Sigmoid colon (tissue), 7 donors: Measurements from ENCODE around the gene MATN4. TPM values are rescaled to one million over a fixed set of nuclear protein-coding genes. Genes with fewer than 3 reads are reported as not detected.

Experiments
- DNase-seq: peaks from one replicate; pipeline ENCODE4 v3.0.0-alpha.2; 2019
- H3K27ac ChIP-seq, 4 donors: fragments of 200-600 bp; sonication (generic); one replicate each; pipeline ENCODE4 v1.5.1; 2016 to 2019; ENCODE audit warnings: mild to moderate bottlenecking in 1 of 4
- H3K27me3 ChIP-seq, 3 donors: fragments of 200-600 bp; sonication (generic); one replicate each; pipeline ENCODE4 v1.5.1; 2019; ENCODE audit warnings: mild to moderate bottlenecking in 1 of 3
- H3K36me3 ChIP-seq, 4 donors: fragments of 200-600 bp; sonication (generic); one replicate each; pipeline ENCODE4 v1.5.1; 2016 to 2019
- H3K4me1 ChIP-seq, 4 donors: fragments of 200-600 bp; sonication (generic); one replicate each; pipeline ENCODE4 v1.5.1; 2017 to 2019
- H3K4me3 ChIP-seq, 4 donors: fragments of 200-600 bp; sonication (generic); one replicate each; pipeline ENCODE4 v1.5.1; 2017 to 2019; ENCODE audit warnings: mild to moderate bottlenecking in 2 of 4, moderate library complexity in 1 of 4
- H3K9me3 ChIP-seq, 4 donors: fragments of 200-600 bp in 3 of 4; sonication (generic) in 3 of 4; one replicate each; pipeline versions ENCODE4 v1.5.1 to v1.6.1; 2013 to 2019
- EP300 ChIP-seq, 4 donors: sonication (generic); formaldehyde crosslinking; IDR thresholded peaks; one replicate each; pipeline ENCODE4 v1.6.1; 2017; ENCODE audit warnings: antibody characterized with exemption in 4 of 4
- POLR2A ChIP-seq, 2 donors: fragments of 450-650 bp; IDR thresholded peaks; one replicate each; pipeline ENCODE4 v1.6.1; 2016; ENCODE audit warnings: antibody characterized with exemption in 2 of 2, mild to moderate bottlenecking in 2 of 2, moderate library complexity in 2 of 2
- POLR2AphosphoS5 ChIP-seq, 4 donors: sonication (generic); formaldehyde crosslinking; IDR thresholded peaks; one replicate each; pipeline ENCODE4 v1.6.1; 2017; ENCODE audit warnings: antibody characterized with exemption in 4 of 4
- WGBS, 2 donors: extraction: QIAGEN DNeasy Blood & Tissue Kit; methylation state at CpG; one replicate each; pipeline ENCODE4 v1.1.7; 2013; 5-methylcytosine and 5-hydroxymethylcytosine counted together
- intact Hi-C: fragments of 100-400 bp; cut with DNase I; formaldehyde crosslinking; loops from one replicate; pipeline ENCODE4 v1.15.1; 2023
- polyA plus RNA-seq, 3 donors: library from polyadenylated mRNA; stranded (reverse); fragments of 200-250 nt; gene quantifications; one replicate each; pipeline ENCODE4 v1.2.3, GENCODE V29; 2013
- total RNA-seq, 4 donors: library from RNA; depleted of rRNA; stranded (reverse); fragments of >200 nt; gene quantifications; one replicate each; pipeline ENCODE4 v1.1.0, GENCODE V29; 2016
- TF ChIP-seq, protein P1 (sequence below), 4 experiments: fragments of 450-650 bp in 3 of 4; fragments of 200-600 bp in 1 of 4; IDR thresholded peaks; one replicate each; pipeline ENCODE4 v1.5.1; 2016 to 2019; ENCODE audit warnings: antibody characterized with exemption in 4 of 4, mild to moderate bottlenecking in 3 of 4, moderate library complexity in 2 of 4
- donor health status: healthy with polysubstance abuse.
- donor health status: Bipolar disorder and iron deficiency.
- donor health status: healthy.

Gene MATN4
- total and polyA plus RNA-seq, 7 donors = 0.17 TPM; not detected in 6

DNA sequence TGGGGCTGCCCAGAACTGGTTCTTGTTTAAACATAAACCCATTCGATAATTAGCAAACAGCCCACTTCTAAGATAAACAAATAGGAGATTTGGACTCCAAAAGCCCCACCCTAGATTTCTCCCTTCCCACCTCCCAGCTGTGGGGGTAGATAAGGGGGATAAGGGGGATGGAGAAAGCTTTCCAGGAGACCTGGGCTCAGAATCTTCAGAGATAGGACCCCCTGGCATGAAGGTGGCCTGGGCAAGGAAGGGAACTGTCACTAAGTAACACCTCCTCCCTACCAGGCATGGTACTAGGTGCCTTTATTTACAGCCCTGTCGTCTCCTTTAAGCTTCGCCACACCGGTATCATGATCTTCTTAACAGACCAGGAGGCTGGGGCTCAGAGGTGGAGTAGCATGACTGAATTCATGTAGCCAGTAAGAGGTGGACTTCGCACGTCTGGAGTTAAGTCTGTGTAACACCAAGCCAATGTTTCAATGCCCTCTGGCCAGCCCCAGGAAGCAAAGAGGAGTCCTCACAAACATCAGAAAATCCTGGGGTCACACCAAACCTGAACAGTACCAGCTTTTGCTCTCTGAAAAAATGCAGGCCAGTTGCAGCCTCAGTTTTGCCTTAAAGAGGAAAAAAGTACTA, 35.6 kb upstream of the MATN4 start:
- Histone ChIP-seq H3K4me3 (peak overlapping the region in 3 of 4 donors; percentile 87 to 94 (median 92)), H3K36me3 (peaks cover 0 to 13% (median 0%) of the 10 kb centered on the region in 4 donors), H3K9me3 (no peaks in the 10 kb centered on the region), H3K4me1 (peaks cover 0 to 89% (median 85%) of the 10 kb centered on the region in 4 donors), H3K27ac (peak overlapping the region; percentile 94 to 99 (median 97)), H3K27me3 (no peaks in the 10 kb centered on the region)
- intact Hi-C loops = loop anchor here (2.0 to 10.0 kb wide), 3 partner anchors 15 to 2001 kb away; no protein-coding TSS in a partner anchor
- TF ChIP-seq POLR2A (IDR thresholded peaks at IDR 0.05) (no peak), POLR2AphosphoS5 (IDR thresholded peaks at IDR 0.05) (no peak), EP300 (IDR thresholded peaks at IDR 0.05) (no peak)
- TF ChIP-seq, protein P1, sequence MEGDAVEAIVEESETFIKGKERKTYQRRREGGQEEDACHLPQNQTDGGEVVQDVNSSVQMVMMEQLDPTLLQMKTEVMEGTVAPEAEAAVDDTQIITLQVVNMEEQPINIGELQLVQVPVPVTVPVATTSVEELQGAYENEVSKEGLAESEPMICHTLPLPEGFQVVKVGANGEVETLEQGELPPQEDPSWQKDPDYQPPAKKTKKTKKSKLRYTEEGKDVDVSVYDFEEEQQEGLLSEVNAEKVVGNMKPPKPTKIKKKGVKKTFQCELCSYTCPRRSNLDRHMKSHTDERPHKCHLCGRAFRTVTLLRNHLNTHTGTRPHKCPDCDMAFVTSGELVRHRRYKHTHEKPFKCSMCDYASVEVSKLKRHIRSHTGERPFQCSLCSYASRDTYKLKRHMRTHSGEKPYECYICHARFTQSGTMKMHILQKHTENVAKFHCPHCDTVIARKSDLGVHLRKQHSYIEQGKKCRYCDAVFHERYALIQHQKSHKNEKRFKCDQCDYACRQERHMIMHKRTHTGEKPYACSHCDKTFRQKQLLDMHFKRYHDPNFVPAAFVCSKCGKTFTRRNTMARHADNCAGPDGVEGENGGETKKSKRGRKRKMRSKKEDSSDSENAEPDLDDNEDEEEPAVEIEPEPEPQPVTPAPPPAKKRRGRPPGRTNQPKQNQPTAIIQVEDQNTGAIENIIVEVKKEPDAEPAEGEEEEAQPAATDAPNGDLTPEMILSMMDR (IDR thresholded peaks at IDR 0.05) = no peak
- no peak for DNase-seq
- WGBS, 2 donors = 13 to 67% methylated on average over 6 of the region's 6 CpGs

DNA sequence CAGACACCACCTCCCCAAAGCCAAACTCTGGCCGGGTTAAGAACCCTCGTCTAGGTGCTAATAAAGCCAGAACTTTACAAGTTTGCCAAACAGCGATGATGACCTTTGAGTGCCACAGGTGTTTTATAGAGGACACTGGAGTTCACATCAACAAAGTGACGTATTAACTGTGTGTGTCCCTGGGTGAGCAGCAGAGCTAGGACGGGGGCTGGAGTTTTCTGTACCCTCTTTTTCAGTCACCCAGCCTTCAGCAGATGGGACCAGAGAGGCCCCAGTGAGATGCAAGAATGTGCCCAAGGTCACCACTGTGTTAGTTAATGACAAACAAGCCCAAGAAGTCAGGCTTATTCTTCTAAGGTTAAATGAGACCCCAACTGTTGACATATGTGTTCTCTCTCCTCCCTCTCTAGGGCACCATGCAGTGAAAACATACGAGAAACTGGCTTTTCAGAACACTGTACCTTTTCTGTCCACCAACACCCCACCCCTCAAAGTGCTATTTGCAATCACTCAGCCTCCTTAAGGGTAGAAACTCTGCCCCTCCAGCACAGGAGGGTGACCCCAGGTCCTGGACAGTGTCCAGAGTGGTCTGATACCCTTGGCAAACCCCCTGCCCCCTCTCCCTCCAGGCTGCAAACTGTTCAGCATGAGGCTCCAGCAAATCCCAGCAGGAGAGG, 34.9 kb upstream of the MATN4 start:
- Histone ChIP-seq H3K36me3 (peaks cover 0 to 13% (median 0%) of the 10 kb centered on the region in 4 donors), H3K9me3 (no peaks in the 10 kb centered on the region), H3K27me3 (no peaks in the 10 kb centered on the region), H3K4me1 (peaks cover 0 to 93% (median 88%) of the 10 kb centered on the region in 4 donors), H3K4me3 (peak overlapping the region; percentile 14 to 94 (median 56)), H3K27ac (peak overlapping the region; percentile 94 to 99 (median 97))
- TF ChIP-seq EP300 (IDR thresholded peaks at IDR 0.05) (no peak), POLR2AphosphoS5 (IDR thresholded peaks at IDR 0.05) (no peak), POLR2A (IDR thresholded peaks at IDR 0.05) (no peak)
- TF ChIP-seq, protein P1 (IDR thresholded peaks at IDR 0.05) = no peak
- no peak for DNase-seq
- 13 to 60% methylated on average over 6 of the region's 6 CpGs for WGBS, 2 donors
- intact Hi-C loops = loop anchor here (10.0 kb wide), 2 partner anchors 1208 to 2002 kb away; no protein-coding TSS in a partner anchor

DNA sequence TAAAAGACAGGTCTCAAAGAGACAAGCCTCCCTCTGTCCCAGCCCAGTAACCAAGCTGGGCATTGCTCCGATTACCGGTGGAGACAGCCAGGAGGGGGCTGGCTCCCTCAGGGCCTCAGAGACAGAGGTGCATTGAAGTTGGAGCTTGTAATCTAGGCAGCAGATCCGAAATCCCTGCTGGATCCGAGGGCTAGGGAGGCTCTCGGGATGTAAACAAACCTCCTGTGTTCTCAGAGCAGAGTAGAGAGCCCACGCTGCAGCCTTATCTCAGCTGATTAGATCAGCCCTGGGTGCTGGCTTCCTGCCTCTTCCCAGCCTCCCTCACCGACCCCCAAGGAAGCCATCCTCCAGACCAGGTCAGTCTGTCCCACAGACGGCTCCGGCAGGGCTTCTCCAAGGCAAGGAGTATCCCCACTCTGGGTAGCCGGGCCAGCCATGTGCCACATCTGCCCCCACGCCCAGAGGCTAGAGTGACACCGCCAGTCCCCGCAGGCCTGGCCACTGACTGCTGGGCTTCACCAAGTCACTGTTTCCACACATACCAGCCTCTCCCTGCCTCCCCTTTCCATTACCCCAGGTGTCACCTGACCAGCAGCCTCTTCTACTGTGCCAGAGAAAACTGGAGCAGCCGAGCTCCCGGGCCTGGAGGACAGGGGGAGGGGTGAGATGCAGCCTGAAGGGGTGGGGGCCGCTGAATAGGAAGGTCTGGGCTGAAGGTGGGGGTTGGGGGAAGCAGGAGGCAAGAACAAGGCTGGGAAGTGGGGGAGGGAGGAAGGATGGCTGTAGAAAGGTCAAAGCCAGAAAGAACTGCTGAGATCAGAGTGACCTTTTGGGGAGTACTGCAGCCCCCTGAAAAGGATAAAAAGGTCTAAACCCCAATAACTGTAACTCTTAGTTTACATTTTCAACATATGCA, 34.1 kb upstream of the MATN4 start:
- Histone ChIP-seq H3K4me3 (peak overlapping the region; percentile 14 to 94 (median 56)), H3K27me3 (no peaks in the 10 kb centered on the region), H3K4me1 (peaks cover 0 to 100% (median 96%) of the 10 kb centered on the region in 4 donors), H3K27ac (peak overlapping the region; percentile 94 to 99 (median 97)), H3K36me3 (peaks cover 0 to 13% (median 0%) of the 10 kb centered on the region in 4 donors), H3K9me3 (no peaks in the 10 kb centered on the region)
- peak in 1 of 2 donors; percentile 57 for TF ChIP-seq POLR2A (IDR thresholded peaks at IDR 0.05)
- peak in 1 of 4 donors; percentile 96 for TF ChIP-seq EP300 (IDR thresholded peaks at IDR 0.05)
- TF ChIP-seq, protein P1 (IDR thresholded peaks at IDR 0.05) = no peak
- TF ChIP-seq POLR2AphosphoS5 (IDR thresholded peaks at IDR 0.05) = peak; percentile 49 to 92 (median 80)
- intact Hi-C loops = loop anchor here (10.0 kb wide), 2 partner anchors 1207 to 2003 kb away; no protein-coding TSS in a partner anchor
- WGBS, 2 donors = 8 to 54% methylated on average over 16 of the region's 16 CpGs
- peak; percentile 89 for DNase-seq

DNA sequence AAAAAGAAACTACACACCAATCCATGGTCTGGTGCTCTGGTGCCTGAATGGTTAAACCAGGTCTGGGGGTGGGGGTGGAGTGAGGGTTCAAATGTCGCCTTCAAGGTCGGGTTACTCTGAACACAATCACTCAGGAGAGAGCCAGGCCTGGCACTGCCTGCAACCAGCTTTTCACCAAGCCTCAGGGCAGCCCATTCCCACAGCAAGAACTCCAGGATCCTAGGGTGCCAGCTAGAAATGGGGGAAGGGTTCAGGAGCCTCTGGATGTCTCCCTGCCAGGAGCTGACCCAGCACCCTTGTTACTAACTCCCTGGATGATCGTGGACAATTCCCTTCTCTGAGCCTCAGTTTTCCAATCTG, 33.5 kb upstream of the MATN4 start:
- intact Hi-C loops = loop anchor here (10.0 kb wide), 2 partner anchors 1207 to 2003 kb away; no protein-coding TSS in a partner anchor
- H3K36me3 ChIP-seq = peaks cover 0 to 13% (median 0%) of the 10 kb centered on the region in 4 donors
- H3K4me3 ChIP-seq = peak overlapping the region; percentile 14 to 94 (median 56)
- no peak for DNase-seq
- no peaks in the 10 kb centered on the region for H3K27me3 ChIP-seq
- peaks cover 3 to 100% (median 100%) of the 10 kb centered on the region in 4 donors for H3K4me1 ChIP-seq
- no peak for TF ChIP-seq POLR2A (IDR thresholded peaks at IDR 0.05)
- no peak for TF ChIP-seq POLR2AphosphoS5 (IDR thresholded peaks at IDR 0.05)
- TF ChIP-seq EP300 (IDR thresholded peaks at IDR 0.05) = no peak
- TF ChIP-seq, protein P1 (IDR thresholded peaks at IDR 0.05) = no peak
- WGBS, 2 donors = 14 to 54% methylated on average over 3 of the region's 3 CpGs
- peak overlapping the region; percentile 94 to 99 (median 97) for H3K27ac ChIP-seq
- no peaks in the 10 kb centered on the region for H3K9me3 ChIP-seq
